SKM-1 treated with dmso at 0.1 percent for 144 hours (cell line): ENCODE data around the gene UGP2.
A peak's percentile ranks its signal among the peaks of the same experiment; 100 is the strongest.
"Not testable (repeated sequence)": the region's sequence is repeated elsewhere in the genome, so short reads cannot be mapped to it uniquely, and the experiment has no call there.

Experiments used
- DNase-seq: peaks from one replicate; lab custom pipeline; 2025; ENCODE audit not compliant: unreplicated experiment; lab: John Stamatoyannopoulos, UW

UGP2 gene

GRCh38 chr2:63841254-63842022, at the start of gene UGP2:
Gene UGP2, plus strand, starts transcription at chr2:63841896. Its CDS starts 290 bp downstream, at chr2:63842186.
- DNase-seq, result peak; percentile 87

GRCh38 chr2:63792530-63792929, 49.2 kb upstream of the UGP2 start:
- no peak for DNase-seq

- DNase-seq, result no peak
Observed at GRCh38 chr2:63796366-63796765, 45.3 kb upstream of the UGP2 start.

- DNase-seq, result no peak
Observed at GRCh38 chr2:63796796-63797195, 44.9 kb upstream of the UGP2 start.

- no peak for DNase-seq
Observed at GRCh38 chr2:63801455-63801854, 40.2 kb upstream of the UGP2 start.

- no peak for DNase-seq
Observed at GRCh38 chr2:63805412-63805811, 36.3 kb upstream of the UGP2 start.

- DNase-seq, result not testable (repeated sequence)
Observed at GRCh38 chr2:63808036-63808435, 33.7 kb upstream of the UGP2 start.

GRCh38 chr2:63808911-63809310, 32.8 kb upstream of the UGP2 start:
- not testable (repeated sequence) for DNase-seq

- no peak for DNase-seq
Observed at GRCh38 chr2:63811063-63811462, 30.6 kb upstream of the UGP2 start.

- DNase-seq, result not testable (repeated sequence)
Observed at GRCh38 chr2:63811870-63812269, 29.8 kb upstream of the UGP2 start.

- DNase-seq, result no peak
Observed at GRCh38 chr2:63814114-63814513, 27.6 kb upstream of the UGP2 start.

- no peak for DNase-seq
Observed at GRCh38 chr2:63817382-63817781, 24.3 kb upstream of the UGP2 start.

- DNase-seq, result no peak
Observed at GRCh38 chr2:63818271-63818670, 23.4 kb upstream of the UGP2 start.

- DNase-seq, result no peak
Observed at GRCh38 chr2:63819256-63819655, 22.4 kb upstream of the UGP2 start.

GRCh38 chr2:63819765-63820717, 21.7 kb upstream of the UGP2 start:
- no peak for DNase-seq

GRCh38 chr2:63820969-63821368, 20.7 kb upstream of the UGP2 start:
- DNase-seq, result no peak

- DNase-seq, result no peak
Observed at GRCh38 chr2:63821396-63821795, 20.3 kb upstream of the UGP2 start.

GRCh38 chr2:63822478-63822877, 19.2 kb upstream of the UGP2 start:
- DNase-seq, result no peak

- no peak for DNase-seq
Observed at GRCh38 chr2:63827749-63828148, 13.9 kb upstream of the UGP2 start.

GRCh38 chr2:63831176-63831575, 10.5 kb upstream of the UGP2 start:
- DNase-seq, result no peak

- no peak for DNase-seq
Observed at GRCh38 chr2:63834401-63834800, 7.3 kb upstream of the UGP2 start.

GRCh38 chr2:63837036-63837594, 4.6 kb upstream of the UGP2 start:
- no peak for DNase-seq
